WTC11 (cell line): ENCODE results near the gene ABHD10. TPM values are rescaled to one million over a fixed set of nuclear protein-coding genes. Genes with fewer than 3 reads are reported as not detected.

Source experiments
- ATAC-seq: fragments of 200-7000 bp; cut with Tn5 transposase; 2 replicates; pipeline ENCODE4 v1.10.0; 2021; ENCODE audit warnings: mild to moderate bottlenecking, moderate library complexity
- CTCF ChIA-PET: fragments of 300-600 bp; sonication (Branson Sonifier 250); formaldehyde crosslinking; loops from one replicate; lab custom pipeline; 2021; ENCODE audit warnings: antibody characterized with exemption; lab: Charles Lee
- POLR2A ChIA-PET: fragments of 350-600 bp; sonication (Branson Sonifier 250); formaldehyde crosslinking; loops from one replicate; lab custom pipeline; 2021; ENCODE audit warnings: antibody characterized with exemption; lab: Charles Lee
- DNase-seq: peaks from one replicate; pipeline ENCODE4 v3.0.0; 2021; ENCODE audit warnings: low spot score
- H3K27ac Mint-ChIP-seq: 2 replicates; pipeline ENCODE4 v1.8.0; 2021; ENCODE audit warnings: mixed read lengths
- H3K27me3 Mint-ChIP-seq: 2 replicates; pipeline ENCODE4 v1.8.0; 2021; ENCODE audit warnings: low read depth, mild to moderate bottlenecking, moderate library complexity, mixed read lengths
- H3K36me3 Mint-ChIP-seq: 2 replicates; pipeline ENCODE4 v1.8.0; 2021; ENCODE audit warnings: mixed read lengths
- H3K4me1 Mint-ChIP-seq: 2 replicates; pipeline ENCODE4 v1.8.0; 2022; ENCODE audit warnings: mixed read lengths
- H3K4me3 Mint-ChIP-seq: 2 replicates; pipeline ENCODE4 v1.8.0; 2021; ENCODE audit warnings: mild to moderate bottlenecking, moderate library complexity, mixed read lengths
- H3K9me3 Mint-ChIP-seq: 2 replicates; pipeline ENCODE4 v1.8.0; 2021; ENCODE audit warnings: mixed read lengths
- ATF1 ChIP-seq: sonication (generic); formaldehyde crosslinking; IDR thresholded peaks from 2 replicates; pipeline ENCODE4 v1.8.1; 2023; ENCODE audit warnings: mild to moderate bottlenecking, moderate library complexity, missing genetic modification reagents
- CBFB ChIP-seq: sonication (generic); formaldehyde crosslinking; IDR thresholded peaks from 2 replicates; pipeline ENCODE4 v1.8.1; 2022; ENCODE audit warnings: mild to moderate bottlenecking, low read depth, missing genetic modification reagents
- CREM ChIP-seq: sonication (generic); formaldehyde crosslinking; IDR thresholded peaks from 2 replicates; pipeline ENCODE4 v1.8.1; 2022; ENCODE audit warnings: mild to moderate bottlenecking, missing genetic modification reagents, moderate library complexity
- ELF4 ChIP-seq: sonication (generic); formaldehyde crosslinking; IDR thresholded peaks from 2 replicates; pipeline ENCODE4 v1.8.1; 2022; ENCODE audit warnings: low read depth, mild to moderate bottlenecking, moderate library complexity, missing genetic modification reagents
- ETV6 ChIP-seq: sonication (generic); formaldehyde crosslinking; IDR thresholded peaks from 2 replicates; pipeline ENCODE4 v1.8.1; 2022; ENCODE audit warnings: mild to moderate bottlenecking, missing genetic modification reagents
- GTF2I ChIP-seq: fragments of 250-450 bp; sonication (Bioruptor Pico); conservative IDR thresholded peaks from 2 replicates; pipeline ENCODE4 v1.4.0; 2021; ENCODE audit warnings: mild to moderate bottlenecking
- IRF2 ChIP-seq: sonication (generic); formaldehyde crosslinking; IDR thresholded peaks from 2 replicates; pipeline ENCODE4 v1.8.0; 2022; ENCODE audit warnings: low read depth, missing genetic modification reagents, borderline replicate concordance
- MXD4 ChIP-seq: fragments of 250-450 bp; sonication (Bioruptor Pico); IDR thresholded peaks from 2 replicates; pipeline ENCODE4 v1.8.0; 2021; ENCODE audit warnings: mild to moderate bottlenecking, moderate library complexity, borderline replicate concordance
- NR3C1 ChIP-seq: sonication (generic); formaldehyde crosslinking; conservative IDR thresholded peaks from 2 replicates; pipeline ENCODE4 v1.8.1; 2023; ENCODE audit warnings: low read depth, mild to moderate bottlenecking, missing genetic modification reagents
- PREB ChIP-seq: sonication (generic); formaldehyde crosslinking; IDR thresholded peaks from 2 replicates; pipeline ENCODE4 v1.8.1; 2022; ENCODE audit warnings: mild to moderate bottlenecking, missing genetic modification reagents, moderate library complexity, borderline replicate concordance
- PRRX2 ChIP-seq: fragments of 250-450 bp; sonication (Bioruptor Pico); IDR thresholded peaks from 2 replicates; pipeline ENCODE4 v1.8.0; 2021; ENCODE audit warnings: mild to moderate bottlenecking
- SMAD4 ChIP-seq: sonication (generic); formaldehyde crosslinking; IDR thresholded peaks from 2 replicates; pipeline ENCODE4 v1.8.0; 2022; ENCODE audit warnings: mild to moderate bottlenecking, missing genetic modification reagents
- SP1 ChIP-seq: sonication (generic); formaldehyde crosslinking; conservative IDR thresholded peaks from 2 replicates; pipeline ENCODE4 v1.8.1; 2022; ENCODE audit warnings: missing genetic modification reagents
- TEAD4 ChIP-seq: sonication (generic); formaldehyde crosslinking; IDR thresholded peaks from 2 replicates; pipeline ENCODE4 v1.8.0; 2022; ENCODE audit warnings: mild to moderate bottlenecking, missing genetic modification reagents
- ZNF219 ChIP-seq: sonication (generic); formaldehyde crosslinking; IDR thresholded peaks from 2 replicates; pipeline ENCODE4 v1.8.0; 2023; ENCODE audit warnings: missing genetic modification reagents, mild to moderate bottlenecking, borderline replicate concordance
- ZNF232 ChIP-seq: sonication (generic); formaldehyde crosslinking; IDR thresholded peaks from 2 replicates; pipeline ENCODE4 v1.8.0; 2022; ENCODE audit warnings: mild to moderate bottlenecking, missing genetic modification reagents
- ZNF671 ChIP-seq: fragments of 250-450 bp; sonication (Bioruptor Pico); IDR thresholded peaks from 2 replicates; pipeline ENCODE4 v1.8.0; 2021; ENCODE audit warnings: mild to moderate bottlenecking
- total RNA-seq: library from RNA; stranded (reverse); gene quantifications from 3 replicates; pipeline ENCODE4 v1.2.3, GENCODE V29; 2021
- TF ChIP-seq, protein P1 (sequence below): sonication (generic); formaldehyde crosslinking; IDR thresholded peaks from 2 replicates; pipeline ENCODE4 v1.8.0; 2023; ENCODE audit warnings: mild to moderate bottlenecking, missing genetic modification reagents
- TF ChIP-seq, protein P2 (sequence below): fragments of 250-450 bp; sonication (Bioruptor Pico); IDR thresholded peaks from 2 replicates; pipeline ENCODE4 v2.1.2; 2022; ENCODE audit warnings: mild to moderate bottlenecking, moderate library complexity
- TF ChIP-seq, protein P3 (sequence below): sonication (generic); formaldehyde crosslinking; IDR thresholded peaks from 2 replicates; pipeline ENCODE4 v1.8.1; 2022; ENCODE audit warnings: low read depth, mild to moderate bottlenecking, moderate library complexity, missing genetic modification reagents, borderline replicate concordance
- TF ChIP-seq, protein P4 (sequence below): sonication (generic); formaldehyde crosslinking; IDR thresholded peaks from 2 replicates; pipeline ENCODE4 v1.8.1; 2022; ENCODE audit warnings: mild to moderate bottlenecking, moderate library complexity, missing genetic modification reagents
- TF ChIP-seq, protein P5 (sequence below): sonication (generic); formaldehyde crosslinking; IDR thresholded peaks from 2 replicates; pipeline ENCODE4 v1.8.0; 2022; ENCODE audit warnings: mild to moderate bottlenecking, missing genetic modification reagents

Gene ABHD10
- total RNA-seq, 1 experiment from 2014 or later = 27.6 TPM

DNA sequence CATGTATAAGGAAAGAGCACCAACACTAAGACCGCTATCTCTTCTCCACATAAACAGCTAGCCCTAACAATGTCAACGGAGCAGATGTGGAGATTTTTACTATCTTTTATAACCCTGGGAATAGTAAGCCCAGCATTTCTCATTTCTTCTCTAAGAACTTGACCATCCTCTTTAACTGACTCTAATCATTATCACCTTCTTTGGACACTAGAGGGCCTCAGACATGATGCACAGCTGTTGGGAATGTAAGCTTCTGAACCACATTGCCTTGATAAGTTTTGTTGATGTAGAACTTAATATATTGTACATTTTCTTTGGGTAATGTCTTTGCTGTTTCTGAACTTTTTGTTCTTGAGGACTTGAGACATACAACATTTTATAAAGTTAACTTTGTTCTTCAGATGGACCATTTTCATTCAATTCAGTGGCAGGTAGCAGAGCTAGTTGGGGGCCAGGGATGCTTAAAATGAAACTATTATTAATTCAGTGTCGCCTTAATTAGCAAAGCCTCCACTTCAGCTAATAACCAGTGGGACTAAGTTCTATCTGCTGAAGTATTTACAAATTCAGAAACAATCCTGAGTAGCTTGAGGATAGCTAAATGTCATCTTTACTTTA lies 10.3 kb downstream of the ABHD10 start:
- TF ChIP-seq, protein P1, sequence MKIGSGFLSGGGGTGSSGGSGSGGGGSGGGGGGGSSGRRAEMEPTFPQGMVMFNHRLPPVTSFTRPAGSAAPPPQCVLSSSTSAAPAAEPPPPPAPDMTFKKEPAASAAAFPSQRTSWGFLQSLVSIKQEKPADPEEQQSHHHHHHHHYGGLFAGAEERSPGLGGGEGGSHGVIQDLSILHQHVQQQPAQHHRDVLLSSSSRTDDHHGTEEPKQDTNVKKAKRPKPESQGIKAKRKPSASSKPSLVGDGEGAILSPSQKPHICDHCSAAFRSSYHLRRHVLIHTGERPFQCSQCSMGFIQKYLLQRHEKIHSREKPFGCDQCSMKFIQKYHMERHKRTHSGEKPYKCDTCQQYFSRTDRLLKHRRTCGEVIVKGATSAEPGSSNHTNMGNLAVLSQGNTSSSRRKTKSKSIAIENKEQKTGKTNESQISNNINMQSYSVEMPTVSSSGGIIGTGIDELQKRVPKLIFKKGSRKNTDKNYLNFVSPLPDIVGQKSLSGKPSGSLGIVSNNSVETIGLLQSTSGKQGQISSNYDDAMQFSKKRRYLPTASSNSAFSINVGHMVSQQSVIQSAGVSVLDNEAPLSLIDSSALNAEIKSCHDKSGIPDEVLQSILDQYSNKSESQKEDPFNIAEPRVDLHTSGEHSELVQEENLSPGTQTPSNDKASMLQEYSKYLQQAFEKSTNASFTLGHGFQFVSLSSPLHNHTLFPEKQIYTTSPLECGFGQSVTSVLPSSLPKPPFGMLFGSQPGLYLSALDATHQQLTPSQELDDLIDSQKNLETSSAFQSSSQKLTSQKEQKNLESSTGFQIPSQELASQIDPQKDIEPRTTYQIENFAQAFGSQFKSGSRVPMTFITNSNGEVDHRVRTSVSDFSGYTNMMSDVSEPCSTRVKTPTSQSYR (CRISPR knock-in tag) = no peak
- TF ChIP-seq, protein P2, sequence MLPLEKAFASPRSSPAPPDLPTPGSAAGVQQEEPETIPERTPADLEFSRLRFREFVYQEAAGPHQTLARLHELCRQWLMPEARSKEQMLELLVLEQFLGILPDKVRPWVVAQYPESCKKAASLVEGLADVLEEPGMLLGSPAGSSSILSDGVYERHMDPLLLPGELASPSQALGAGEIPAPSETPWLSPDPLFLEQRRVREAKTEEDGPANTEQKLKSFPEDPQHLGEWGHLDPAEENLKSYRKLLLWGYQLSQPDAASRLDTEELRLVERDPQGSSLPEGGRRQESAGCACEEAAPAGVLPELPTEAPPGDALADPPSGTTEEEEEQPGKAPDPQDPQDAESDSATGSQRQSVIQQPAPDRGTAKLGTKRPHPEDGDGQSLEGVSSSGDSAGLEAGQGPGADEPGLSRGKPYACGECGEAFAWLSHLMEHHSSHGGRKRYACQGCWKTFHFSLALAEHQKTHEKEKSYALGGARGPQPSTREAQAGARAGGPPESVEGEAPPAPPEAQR = no peak
- TF ChIP-seq SMAD4 (CRISPR knock-in tag) (no peak), CREM (CRISPR knock-in tag) (no peak), ZNF232 (no peak), PRRX2 (CRISPR knock-in tag) (no peak), PREB (CRISPR knock-in tag) (no peak), IRF2 (CRISPR knock-in tag) (no peak), TEAD4 (CRISPR knock-in tag) (no peak), ZNF219 (CRISPR knock-in tag) (no peak), ATF1 (CRISPR knock-in tag) (no peak), NR3C1 (CRISPR knock-in tag) (no peak), MXD4 (CRISPR knock-in tag) (no peak), ETV6 (CRISPR knock-in tag) (no peak), CBFB (CRISPR knock-in tag) (no peak)
- TF ChIP-seq, protein P3, sequence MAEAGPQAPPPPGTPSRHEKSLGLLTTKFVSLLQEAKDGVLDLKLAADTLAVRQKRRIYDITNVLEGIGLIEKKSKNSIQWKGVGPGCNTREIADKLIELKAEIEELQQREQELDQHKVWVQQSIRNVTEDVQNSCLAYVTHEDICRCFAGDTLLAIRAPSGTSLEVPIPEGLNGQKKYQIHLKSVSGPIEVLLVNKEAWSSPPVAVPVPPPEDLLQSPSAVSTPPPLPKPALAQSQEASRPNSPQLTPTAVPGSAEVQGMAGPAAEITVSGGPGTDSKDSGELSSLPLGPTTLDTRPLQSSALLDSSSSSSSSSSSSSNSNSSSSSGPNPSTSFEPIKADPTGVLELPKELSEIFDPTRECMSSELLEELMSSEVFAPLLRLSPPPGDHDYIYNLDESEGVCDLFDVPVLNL (CRISPR knock-in tag) = no peak
- TF ChIP-seq, protein P4, sequence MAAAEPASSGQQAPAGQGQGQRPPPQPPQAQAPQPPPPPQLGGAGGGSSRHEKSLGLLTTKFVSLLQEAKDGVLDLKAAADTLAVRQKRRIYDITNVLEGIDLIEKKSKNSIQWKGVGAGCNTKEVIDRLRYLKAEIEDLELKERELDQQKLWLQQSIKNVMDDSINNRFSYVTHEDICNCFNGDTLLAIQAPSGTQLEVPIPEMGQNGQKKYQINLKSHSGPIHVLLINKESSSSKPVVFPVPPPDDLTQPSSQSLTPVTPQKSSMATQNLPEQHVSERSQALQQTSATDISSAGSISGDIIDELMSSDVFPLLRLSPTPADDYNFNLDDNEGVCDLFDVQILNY (CRISPR knock-in tag) = no peak
- DNase-seq = no peak
- ChIA-PET CTCF (interaction anchor here (0.5 to 8.7 kb wide), 31 partner anchors 10 to 411 kb away, joined by 3 to 150 read pairs (median 4); partner anchors contain the start of genes ABHD10, C3orf52 and TAGLN3), POLR2A (interaction anchor here (1.0 to 1.3 kb wide), 3 partner anchors 10 to 24 kb away, joined by 4 to 5 read pairs (median 4); partner anchors contain the start of genes ABHD10 and TAGLN3)
- Mint-ChIP-seq H3K27me3 (no peaks in the 10 kb centered on the region), H3K4me3 (no peak overlapping the region), H3K36me3 (peaks cover 26% of the 10 kb centered on the region), H3K27ac (no peak overlapping the region), H3K4me1 (peaks cover 4% of the 10 kb centered on the region), H3K9me3 (no peaks in the 10 kb centered on the region)
- peak; percentile 80 for ATAC-seq

GRCh38 chr3:111993038-111993437 lies 14.2 kb downstream of the ABHD10 start:
- DNase-seq (no peak), ATAC-seq (no peak)
- POLR2A ChIA-PET = no interaction called here
- Mint-ChIP-seq H3K9me3 (no peaks in the 10 kb centered on the region), H3K27ac (no peak overlapping the region), H3K36me3 (peaks cover 9% of the 10 kb centered on the region), H3K4me3 (no peak overlapping the region), H3K4me1 (peaks cover 4% of the 10 kb centered on the region), H3K27me3 (peaks cover 14% of the 10 kb centered on the region)
- CTCF ChIA-PET = interaction anchor here (0.8 to 8.7 kb wide), 3 partner anchors 21 to 277 kb away, joined by 3 to 150 read pairs (median 14); no protein-coding TSS in a partner anchor
- TF ChIP-seq ZNF671 (CRISPR knock-in tag) = no peak
- TF ChIP-seq PREB (CRISPR knock-in tag) = no peak
- TF ChIP-seq ELF4 (CRISPR knock-in tag) = no peak
- TF ChIP-seq SP1 (CRISPR knock-in tag) = no peak
- TF ChIP-seq, protein P5, sequence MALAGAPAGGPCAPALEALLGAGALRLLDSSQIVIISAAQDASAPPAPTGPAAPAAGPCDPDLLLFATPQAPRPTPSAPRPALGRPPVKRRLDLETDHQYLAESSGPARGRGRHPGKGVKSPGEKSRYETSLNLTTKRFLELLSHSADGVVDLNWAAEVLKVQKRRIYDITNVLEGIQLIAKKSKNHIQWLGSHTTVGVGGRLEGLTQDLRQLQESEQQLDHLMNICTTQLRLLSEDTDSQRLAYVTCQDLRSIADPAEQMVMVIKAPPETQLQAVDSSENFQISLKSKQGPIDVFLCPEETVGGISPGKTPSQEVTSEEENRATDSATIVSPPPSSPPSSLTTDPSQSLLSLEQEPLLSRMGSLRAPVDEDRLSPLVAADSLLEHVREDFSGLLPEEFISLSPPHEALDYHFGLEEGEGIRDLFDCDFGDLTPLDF (CRISPR knock-in tag) = no peak
- TF ChIP-seq GTF2I (CRISPR knock-in tag) = no peak
- TF ChIP-seq TEAD4 (CRISPR knock-in tag) = no peak
